ENCODE data around the gene FARP1.

The FARP1 gene

GRCh38 chr13:98445340-98446233, 302.7 kb downstream of the FARP1 start:
- DNase-seq (ENCODE audit: low spot score): peak; percentile 66

- DNase-seq (ENCODE audit: low spot score): no peak
Observed at GRCh38 chr13:98446234-98446621, 303.3 kb downstream of the FARP1 start.

- no peak for DNase-seq (ENCODE audit: low spot score)
Observed at GRCh38 chr13:98447130-98447529, 304.2 kb downstream of the FARP1 start.

GRCh38 chr13:98447881-98448641, 305.2 kb downstream of the FARP1 start:
- no peak for DNase-seq (ENCODE audit: low spot score)

- DNase-seq (ENCODE audit: low spot score): no peak
Observed at GRCh38 chr13:98448642-98448928, 305.7 kb downstream of the FARP1 start.

- no peak for DNase-seq (ENCODE audit: low spot score)
Observed at GRCh38 chr13:98449273-98449672, 306.4 kb downstream of the FARP1 start.

GRCh38 chr13:98450026-98450425, 307.1 kb downstream of the FARP1 start:
- no peak for DNase-seq (ENCODE audit: low spot score)

GRCh38 chr13:98450539-98451111, 307.7 kb downstream of the FARP1 start:
- DNase-seq (ENCODE audit: low spot score): no peak

- no peak for DNase-seq (ENCODE audit: low spot score)
Observed at GRCh38 chr13:98451676-98452470, 309.0 kb downstream of the FARP1 start.

- DNase-seq (ENCODE audit: low spot score): no peak
Observed at GRCh38 chr13:98452851-98453843, 310.3 kb downstream of the FARP1 start.

- DNase-seq (ENCODE audit: low spot score): no peak
Observed at GRCh38 chr13:98454389-98454881, 311.5 kb downstream of the FARP1 start.

- DNase-seq (ENCODE audit: low spot score): no peak
Observed at GRCh38 chr13:98456413-98456845, 313.5 kb downstream of the FARP1 start.

- no peak for DNase-seq (ENCODE audit: low spot score)
Observed at GRCh38 chr13:98457053-98457452, 314.2 kb downstream of the FARP1 start.

- no peak for DNase-seq (ENCODE audit: low spot score)
Observed at GRCh38 chr13:98458431-98458830, 315.5 kb downstream of the FARP1 start.

- no peak for DNase-seq (ENCODE audit: low spot score)
Observed at GRCh38 chr13:98459171-98459681, 316.3 kb downstream of the FARP1 start.

GRCh38 chr13:98459721-98460370, 317.0 kb downstream of the FARP1 start:
- no peak for DNase-seq (ENCODE audit: low spot score)

GRCh38 chr13:98460516-98460915, 317.6 kb downstream of the FARP1 start:
- DNase-seq (ENCODE audit: low spot score): no peak

GRCh38 chr13:98461486-98462240, 318.8 kb downstream of the FARP1 start:
- no peak for DNase-seq (ENCODE audit: low spot score)

- DNase-seq (ENCODE audit: low spot score): no peak
Observed at GRCh38 chr13:98462241-98462882, 319.5 kb downstream of the FARP1 start.

All from HuH-7.5 (cell line).